DMS153 (cell line): ENCODE results near the gene PLCZ1.
"Not testable (repeated sequence)": the region's sequence is repeated elsewhere in the genome, so short reads cannot be mapped to it uniquely, and the experiment has no call there.

Experiments used
- DNase-seq: peaks from one replicate; lab custom pipeline; 2025; lab: John Stamatoyannopoulos, UW

The PLCZ1 gene

GRCh38 chr12:18737819-18738218, at the start of gene PLCZ1, which contains the start of gene CAPZA3:
PLCZ1 (minus strand) TSS chr12:18738012; CDS start chr12:18737371, 641 bp downstream.
CAPZA3 (plus strand) TSS chr12:18738119; CDS start chr12:18738269, 150 bp downstream.
- no peak for DNase-seq

GRCh38 chr12:18785465-18785864, 47.7 kb upstream of the PLCZ1 start:
- DNase-seq: not testable (repeated sequence)

- DNase-seq: no peak
Measured at GRCh38 chr12:18782827-18783226, 45.0 kb upstream of the PLCZ1 start.

GRCh38 chr12:18766479-18766878, 28.7 kb upstream of the PLCZ1 start:
- DNase-seq: not testable (repeated sequence)

- no peak for DNase-seq
Measured at GRCh38 chr12:18755341-18755740, 17.5 kb upstream of the PLCZ1 start.

GRCh38 chr12:18754124-18754707, 16.4 kb upstream of the PLCZ1 start:
- no peak for DNase-seq

GRCh38 chr12:18753481-18754123, 15.8 kb upstream of the PLCZ1 start:
- no peak for DNase-seq

- no peak for DNase-seq
Measured at GRCh38 chr12:18752947-18753346, 15.1 kb upstream of the PLCZ1 start.

- no peak for DNase-seq
Measured at GRCh38 chr12:18752280-18752920, 14.6 kb upstream of the PLCZ1 start.

GRCh38 chr12:18751866-18752265, 14.1 kb upstream of the PLCZ1 start:
- DNase-seq: no peak

- no peak for DNase-seq
Measured at GRCh38 chr12:18750085-18750484, 12.3 kb upstream of the PLCZ1 start.

- no peak for DNase-seq
Measured at GRCh38 chr12:18749386-18749957, 11.7 kb upstream of the PLCZ1 start.

- DNase-seq: no peak
Measured at GRCh38 chr12:18747895-18748294, 10.1 kb upstream of the PLCZ1 start.

- DNase-seq: no peak
Measured at GRCh38 chr12:18731156-18731555, 6.7 kb downstream of the PLCZ1 start.

GRCh38 chr12:18723752-18724151, 14.1 kb downstream of the PLCZ1 start:
- DNase-seq: no peak

GRCh38 chr12:18721452-18721851, 16.4 kb downstream of the PLCZ1 start:
- DNase-seq: no peak

GRCh38 chr12:18720690-18721089, 17.1 kb downstream of the PLCZ1 start:
- no peak for DNase-seq

- DNase-seq: no peak
Measured at GRCh38 chr12:18719922-18720510, 17.8 kb downstream of the PLCZ1 start.

- no peak for DNase-seq
Measured at GRCh38 chr12:18718462-18718861, 19.4 kb downstream of the PLCZ1 start.

GRCh38 chr12:18716236-18716635, 21.6 kb downstream of the PLCZ1 start:
- DNase-seq: no peak

- no peak for DNase-seq
Measured at GRCh38 chr12:18706798-18707197, 31.0 kb downstream of the PLCZ1 start.

GRCh38 chr12:18703911-18704310, 33.9 kb downstream of the PLCZ1 start:
- DNase-seq: no peak

GRCh38 chr12:18703321-18703720, 34.5 kb downstream of the PLCZ1 start:
- DNase-seq: no peak
